Brain pericyte (primary cell): ENCODE measurements around the gene GIGYF2.
A peak's percentile ranks its signal among the peaks of the same experiment; 100 is the strongest.
"Not testable (repeated sequence)": the region's sequence is repeated elsewhere in the genome, so short reads cannot be mapped to it uniquely, and the experiment has no call there.

Experiments
- DNase-seq: peaks from one replicate; pipeline ENCODE4 v3.0.0-alpha.2; 2012; ENCODE audit warnings: low read depth, low spot score

Gene GIGYF2

GRCh38 chr2:232892221-232892620 lies 195.1 kb downstream of the GIGYF2 start:
- DNase-seq: no peak

- no peak for DNase-seq
Measured at GRCh38 chr2:232892843-232893242, 195.7 kb downstream of the GIGYF2 start.

- DNase-seq: no peak
Measured at GRCh38 chr2:232893834-232894233, 196.7 kb downstream of the GIGYF2 start.

- DNase-seq: no peak
Measured at GRCh38 chr2:232894251-232894650, 197.1 kb downstream of the GIGYF2 start.

GRCh38 chr2:232894746-232895145 lies 197.6 kb downstream of the GIGYF2 start:
- DNase-seq: no peak

- DNase-seq: no peak
Measured at GRCh38 chr2:232896111-232896510, 199.0 kb downstream of the GIGYF2 start.

- no peak for DNase-seq
Measured at GRCh38 chr2:232896720-232897597, 199.8 kb downstream of the GIGYF2 start.

- DNase-seq: no peak
Measured at GRCh38 chr2:232897598-232898408, 200.7 kb downstream of the GIGYF2 start.

- no peak for DNase-seq
Measured at GRCh38 chr2:232898592-232899543, 201.7 kb downstream of the GIGYF2 start.

GRCh38 chr2:232900811-232901735 lies 203.9 kb downstream of the GIGYF2 start:
- DNase-seq: no peak

- peak; percentile 80 for DNase-seq
Measured at GRCh38 chr2:232901736-232902578, 204.8 kb downstream of the GIGYF2 start.

- DNase-seq: no peak
Measured at GRCh38 chr2:232903989-232904388, 206.9 kb downstream of the GIGYF2 start.

GRCh38 chr2:232906867-232907717 lies 210.0 kb downstream of the GIGYF2 start:
- not testable (repeated sequence) for DNase-seq

- DNase-seq: not testable (repeated sequence)
Measured at GRCh38 chr2:232907718-232908085, 210.6 kb downstream of the GIGYF2 start.

- no peak for DNase-seq
Measured at GRCh38 chr2:232908695-232909094, 211.6 kb downstream of the GIGYF2 start.
